Activated effector memory CD4-positive, alpha-beta T cell treated with Interleukin-2 at 50 U/mL for 16 hours (primary cell): ENCODE results near the gene HOPX.
"Not testable (repeated sequence)": the region's sequence is repeated elsewhere in the genome, so short reads cannot be mapped to it uniquely, and the experiment has no call there.

Experiments
- DNase-seq: peaks from one replicate; pipeline ENCODE4 v3.0.0-alpha.2; 2020

HOPX gene

DNA sequence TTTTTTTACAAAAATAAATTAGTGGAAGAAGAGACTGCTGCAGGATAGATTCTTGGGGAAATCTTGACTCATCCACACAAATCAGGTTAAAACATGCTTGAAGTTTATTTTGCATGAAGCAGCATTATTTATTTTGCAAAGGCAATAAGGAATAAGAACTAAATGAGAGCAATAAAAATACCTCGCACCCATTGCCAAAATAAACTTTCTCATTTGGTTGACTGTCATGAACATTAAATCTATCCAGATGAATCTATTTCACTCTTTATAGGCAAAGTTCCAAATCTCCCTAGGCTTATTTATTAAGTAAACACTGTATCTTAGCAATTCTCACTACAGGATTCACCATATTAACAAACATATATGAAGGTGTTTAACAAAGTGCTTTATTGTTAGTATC, 58.9 kb downstream of the HOPX start:
- no peak for DNase-seq

DNA sequence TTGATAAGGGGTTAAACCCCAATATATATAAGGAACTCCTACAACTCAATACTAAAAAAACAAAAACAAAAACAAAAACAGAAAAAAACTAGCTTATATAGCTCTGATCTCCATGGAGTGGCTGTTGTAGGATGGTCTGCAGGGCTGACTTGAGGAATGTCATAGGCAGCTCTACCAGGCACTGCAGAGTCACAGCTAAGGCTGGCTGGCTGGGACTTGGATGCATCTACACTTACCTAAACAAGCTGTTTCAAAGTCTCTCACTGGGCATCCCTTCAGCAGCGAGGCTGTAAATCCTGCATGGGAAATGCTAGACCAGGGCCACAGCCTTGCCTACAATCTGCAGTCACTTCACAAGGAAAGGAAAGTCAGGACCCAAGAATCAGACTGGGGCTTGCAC, 61.3 kb downstream of the HOPX start:
- no peak for DNase-seq

- DNase-seq = no peak
Observed at GRCh38 chr4:56619160-56619559, 61.9 kb downstream of the HOPX start.

DNA sequence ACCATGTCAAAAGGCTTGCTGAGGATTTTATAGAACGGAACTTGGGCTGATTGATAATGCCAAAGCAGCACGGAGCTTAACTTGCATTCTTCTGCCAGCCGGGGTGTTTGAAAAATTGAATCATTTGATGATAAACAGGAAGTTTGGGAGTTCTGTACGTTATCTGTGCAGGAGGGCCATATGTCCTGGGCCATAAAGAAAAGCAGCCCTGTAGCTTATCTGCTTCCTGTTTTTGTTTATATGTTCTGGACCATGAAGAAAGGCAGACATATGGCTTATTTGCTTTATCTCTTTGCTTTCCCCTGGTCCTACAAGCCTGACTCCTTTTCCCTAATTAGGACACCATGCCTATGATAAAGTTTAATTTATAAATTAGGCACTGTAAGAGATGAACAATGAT, 62.4 kb downstream of the HOPX start:
- no peak for DNase-seq

- no peak for DNase-seq
Observed at GRCh38 chr4:56613101-56613862, 67.8 kb downstream of the HOPX start.

- DNase-seq = no peak
Observed at GRCh38 chr4:56612282-56612681, 68.8 kb downstream of the HOPX start.

DNA sequence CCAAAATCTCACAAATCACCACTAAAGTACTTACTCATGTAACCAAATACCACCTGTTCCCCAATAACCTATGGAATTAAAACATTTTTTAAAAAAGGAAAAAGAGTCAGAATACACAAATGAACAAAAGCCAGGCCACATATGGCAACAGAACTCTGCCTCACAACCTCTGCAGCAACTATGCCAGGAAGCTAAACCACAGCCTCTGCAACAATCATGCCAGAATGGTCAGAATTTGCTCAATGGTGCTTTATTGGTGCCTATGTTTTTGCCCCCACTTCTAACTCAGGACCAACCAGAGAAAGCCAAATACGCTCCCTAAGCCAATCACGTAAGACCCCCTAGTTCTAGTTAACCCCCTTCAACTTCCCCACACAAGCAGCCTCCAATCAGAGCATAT, 69.6 kb downstream of the HOPX start:
- DNase-seq = no peak

DNA sequence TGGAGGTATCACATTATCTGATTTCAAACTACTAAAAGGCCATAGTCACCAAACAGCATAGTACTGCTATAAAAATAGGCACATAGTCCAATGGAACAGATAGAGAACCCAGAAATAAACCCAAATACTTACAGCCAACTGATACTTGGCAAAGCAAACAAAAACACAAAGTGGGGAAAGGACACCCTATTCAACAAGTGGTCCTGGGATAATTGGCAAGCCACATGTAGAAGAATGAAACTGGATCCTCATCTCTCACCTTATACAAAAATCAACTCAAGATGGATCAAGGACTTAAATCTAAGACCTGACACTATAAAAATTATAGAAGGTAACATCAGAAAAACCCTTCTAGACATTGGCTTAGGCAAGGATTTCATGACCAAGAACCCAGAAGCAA, 70.9 kb downstream of the HOPX start:
- not testable (repeated sequence) for DNase-seq

- DNase-seq = no peak
Observed at GRCh38 chr4:56607926-56608325, 73.2 kb downstream of the HOPX start.

DNA sequence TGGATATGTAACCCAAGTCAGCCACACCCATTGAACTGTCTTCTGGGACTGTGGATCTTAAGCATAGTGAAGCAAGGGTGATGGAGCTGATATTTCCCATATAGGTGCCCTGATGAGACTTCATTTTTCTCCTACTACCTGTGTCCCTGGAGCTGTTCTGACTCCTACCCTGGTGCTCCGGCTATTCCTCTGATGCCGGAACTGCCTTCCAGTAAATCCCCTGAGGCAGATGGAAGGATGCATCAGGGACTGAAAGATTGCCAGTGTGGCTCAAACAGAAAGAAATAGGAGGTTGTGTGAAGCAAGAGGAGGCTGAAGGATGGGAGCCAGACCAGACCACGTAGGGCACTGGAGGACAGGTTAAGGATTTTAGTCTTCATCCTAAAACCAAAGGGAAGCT, 74.7 kb downstream of the HOPX start:
- no peak for DNase-seq

DNA sequence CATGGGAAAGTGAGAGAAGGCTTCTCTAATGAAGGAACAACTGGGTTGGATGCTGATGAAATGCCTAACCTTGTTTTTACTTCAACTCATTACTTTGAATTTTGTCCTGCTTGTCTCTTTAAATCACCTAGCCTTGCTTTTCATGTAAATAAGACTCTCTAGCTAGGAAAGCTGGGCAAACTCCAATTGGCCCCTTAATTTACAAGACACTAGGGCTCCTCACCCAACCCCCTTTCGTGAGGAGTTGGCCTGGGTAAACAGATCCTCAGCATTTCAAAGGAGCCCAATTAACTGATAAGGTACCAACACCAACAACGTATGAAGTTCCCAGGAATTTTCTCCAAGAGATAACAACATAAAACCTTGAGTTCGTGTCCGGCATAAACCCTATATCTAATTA, 75.6 kb downstream of the HOPX start:
- not testable (repeated sequence) for DNase-seq

DNA sequence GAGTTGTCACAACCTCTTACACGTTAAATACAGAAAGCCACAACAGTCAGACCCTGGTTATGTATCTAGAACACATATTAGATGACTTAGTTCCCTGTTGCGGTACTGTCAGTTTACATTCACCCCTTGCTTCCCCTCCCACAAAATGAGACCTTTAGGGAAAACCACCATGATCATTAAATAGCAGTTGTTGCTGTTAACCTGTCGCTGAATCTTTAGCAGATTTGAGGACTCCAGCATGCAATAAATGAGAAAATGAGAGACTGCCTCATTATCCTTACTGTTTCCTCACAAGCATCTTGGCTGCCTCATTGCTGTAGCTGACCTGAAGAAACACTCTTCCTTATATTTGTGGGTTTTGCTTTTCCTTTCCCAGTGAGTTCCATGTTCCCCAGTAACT, 77.8 kb downstream of the HOPX start:
- no peak for DNase-seq
